HG02678 (cell line): Measurements from ENCODE around the gene DEPDC1.
"Not testable (repeated sequence)": the region's sequence is repeated elsewhere in the genome, so short reads cannot be mapped to it uniquely, and the experiment has no call there.

Source experiments
- ATAC-seq: cut with Tn5 transposase; IDR thresholded peaks from one replicate; pipeline ENCODE4 v1.9.1; 2021; ENCODE audit warnings: mild to moderate bottlenecking, moderate library complexity; ENCODE audit not compliant: unreplicated experiment

The DEPDC1 gene, protein sequence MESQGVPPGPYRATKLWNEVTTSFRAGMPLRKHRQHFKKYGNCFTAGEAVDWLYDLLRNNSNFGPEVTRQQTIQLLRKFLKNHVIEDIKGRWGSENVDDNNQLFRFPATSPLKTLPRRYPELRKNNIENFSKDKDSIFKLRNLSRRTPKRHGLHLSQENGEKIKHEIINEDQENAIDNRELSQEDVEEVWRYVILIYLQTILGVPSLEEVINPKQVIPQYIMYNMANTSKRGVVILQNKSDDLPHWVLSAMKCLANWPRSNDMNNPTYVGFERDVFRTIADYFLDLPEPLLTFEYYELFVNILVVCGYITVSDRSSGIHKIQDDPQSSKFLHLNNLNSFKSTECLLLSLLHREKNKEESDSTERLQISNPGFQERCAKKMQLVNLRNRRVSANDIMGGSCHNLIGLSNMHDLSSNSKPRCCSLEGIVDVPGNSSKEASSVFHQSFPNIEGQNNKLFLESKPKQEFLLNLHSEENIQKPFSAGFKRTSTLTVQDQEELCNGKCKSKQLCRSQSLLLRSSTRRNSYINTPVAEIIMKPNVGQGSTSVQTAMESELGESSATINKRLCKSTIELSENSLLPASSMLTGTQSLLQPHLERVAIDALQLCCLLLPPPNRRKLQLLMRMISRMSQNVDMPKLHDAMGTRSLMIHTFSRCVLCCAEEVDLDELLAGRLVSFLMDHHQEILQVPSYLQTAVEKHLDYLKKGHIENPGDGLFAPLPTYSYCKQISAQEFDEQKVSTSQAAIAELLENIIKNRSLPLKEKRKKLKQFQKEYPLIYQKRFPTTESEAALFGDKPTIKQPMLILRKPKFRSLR

DNA sequence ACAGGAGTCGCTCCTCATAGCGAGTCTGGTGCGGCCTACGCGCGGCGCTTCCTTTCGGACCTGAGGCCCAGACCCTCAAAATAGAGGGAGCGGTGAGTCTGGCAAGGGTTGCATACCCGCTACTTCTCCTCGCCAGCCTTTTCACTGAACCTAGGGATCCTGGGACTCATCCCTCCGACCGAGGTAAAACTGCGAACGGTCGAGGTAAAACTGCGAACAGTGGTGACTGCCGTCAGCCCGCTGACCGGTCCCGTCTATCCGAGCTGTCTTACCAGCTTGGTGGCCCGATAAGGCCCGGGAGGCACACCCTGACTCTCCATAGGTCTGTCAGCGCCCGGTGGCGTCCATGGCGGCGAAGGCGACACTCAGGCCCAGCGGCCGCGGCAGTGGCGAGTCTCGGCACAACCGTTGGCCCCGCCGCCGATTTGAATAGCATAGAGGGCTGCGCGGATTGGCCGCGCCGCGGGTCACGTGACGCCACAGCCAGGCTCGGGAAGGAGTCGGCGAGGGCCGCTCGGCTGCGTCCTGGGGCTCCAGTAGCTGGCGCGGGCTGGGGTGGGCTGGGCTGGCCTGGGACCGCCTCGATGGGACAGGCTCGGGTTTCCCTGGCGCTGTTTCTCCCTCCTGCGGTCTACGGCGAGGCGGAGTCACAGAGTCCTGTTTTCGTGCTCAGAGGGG, at the start of gene DEPDC1:
Gene DEPDC1, minus strand, starts transcription at position 403 of the 678 bp plus-strand sequence. Its CDS starts 83 bp downstream, at position 320.
- ATAC-seq: peak; percentile 96

DNA sequence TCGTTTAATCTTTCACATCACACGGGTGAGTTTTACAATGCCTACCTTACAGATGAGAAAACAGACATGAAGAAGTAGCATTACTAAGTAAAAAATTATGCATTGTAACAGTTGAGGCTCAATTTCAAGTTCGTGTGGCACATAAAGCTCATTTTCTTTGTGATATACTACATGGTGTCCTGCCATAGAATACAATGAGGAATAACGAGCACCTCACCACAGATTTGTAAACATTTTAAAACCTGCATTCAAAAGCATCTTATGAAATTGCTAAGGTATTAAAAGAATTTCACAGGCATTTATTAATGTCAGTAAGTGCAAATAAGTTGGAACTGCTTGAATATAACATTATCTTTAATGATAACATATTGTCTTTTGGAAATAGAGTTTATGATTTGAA, 47.8 kb upstream of the DEPDC1 start:
- ATAC-seq: no peak

- ATAC-seq: no peak
Observed at GRCh38 chr1:68542586-68542985, 45.7 kb upstream of the DEPDC1 start.

- no peak for ATAC-seq
Observed at GRCh38 chr1:68538941-68539340, 42.1 kb upstream of the DEPDC1 start.

GRCh38 chr1:68528243-68528642, 31.4 kb upstream of the DEPDC1 start:
- no peak for ATAC-seq

DNA sequence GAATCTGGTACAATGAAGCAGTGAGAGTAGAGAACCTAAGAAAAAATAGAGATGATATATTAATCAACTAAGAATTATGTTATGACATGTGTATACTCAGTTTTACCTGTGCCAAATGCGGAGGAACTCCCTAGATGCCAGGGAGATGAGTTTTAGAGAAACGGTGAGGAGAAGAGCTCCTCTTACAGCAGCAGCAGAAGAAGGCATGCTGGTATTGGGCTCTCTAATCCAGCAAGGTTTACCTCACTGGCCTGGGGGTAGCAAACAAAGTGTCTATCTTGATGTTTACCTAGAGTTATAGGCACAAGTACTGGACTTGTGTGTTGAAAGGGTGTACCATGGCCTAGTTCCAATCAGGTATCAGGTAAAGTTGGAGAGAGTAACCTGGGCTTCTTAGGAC, 28.9 kb upstream of the DEPDC1 start:
- no peak for ATAC-seq

- ATAC-seq: no peak
Observed at GRCh38 chr1:68521286-68521685, 24.4 kb upstream of the DEPDC1 start.

GRCh38 chr1:68516066-68516465, 19.2 kb upstream of the DEPDC1 start:
- ATAC-seq: no peak

DNA sequence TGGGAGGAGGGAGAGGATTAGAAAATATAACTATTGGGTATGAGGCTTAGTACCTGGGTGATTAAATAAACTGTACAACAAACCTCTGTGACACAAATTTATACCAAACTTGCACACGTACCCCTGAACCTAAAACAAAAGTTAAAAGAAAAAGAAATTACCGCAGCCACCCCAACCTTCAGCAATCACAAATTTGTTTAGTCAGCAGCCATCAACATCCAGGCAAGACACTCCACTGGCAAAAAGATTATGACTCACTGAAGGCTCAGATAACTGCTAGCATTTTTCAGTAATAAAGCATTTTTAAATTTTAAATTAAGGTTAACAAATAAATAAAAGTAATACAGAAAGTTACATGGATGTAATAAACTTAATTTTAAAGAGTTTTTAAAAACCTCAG, 14.4 kb upstream of the DEPDC1 start:
- no peak for ATAC-seq

DNA sequence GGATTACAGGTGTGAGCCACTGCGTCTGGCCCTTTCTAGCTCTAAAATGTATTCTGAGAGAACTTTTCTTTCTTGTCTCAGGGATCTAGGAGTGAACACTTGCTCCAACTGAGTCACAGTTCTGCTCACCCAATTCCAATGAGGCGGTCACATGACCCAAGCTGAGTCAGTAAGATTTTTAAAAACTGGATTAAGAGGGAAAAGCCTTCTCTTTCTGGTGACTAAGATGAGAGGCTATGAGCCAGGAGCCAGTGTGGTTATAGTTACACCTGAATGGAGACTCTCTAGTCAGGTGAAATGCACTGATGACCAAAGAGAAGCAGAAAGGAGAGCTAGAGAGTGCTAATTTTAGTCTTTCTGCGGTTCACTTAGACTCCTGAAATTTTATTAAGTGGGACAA, 9.5 kb upstream of the DEPDC1 start:
- ATAC-seq: no peak

DNA sequence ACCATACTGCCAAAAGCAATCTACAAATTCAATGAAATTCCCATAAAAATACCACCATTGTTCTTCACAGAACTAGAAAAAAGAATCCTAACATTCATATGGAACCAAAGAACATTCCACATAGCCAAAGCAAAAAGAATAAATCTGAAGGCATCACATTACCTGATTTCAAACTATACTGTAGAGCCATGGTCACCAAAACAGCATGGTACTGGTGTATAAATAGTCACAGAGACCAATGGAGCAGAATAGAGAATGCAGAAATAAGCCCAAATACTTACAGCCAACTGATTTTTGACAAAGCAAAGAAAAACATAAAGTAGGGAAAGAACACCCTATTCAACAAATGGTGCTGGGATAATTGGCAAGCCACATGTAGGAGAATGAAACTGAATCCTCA, 6.2 kb upstream of the DEPDC1 start:
- ATAC-seq: no peak

- peak; percentile 18 for ATAC-seq
Observed at GRCh38 chr1:68497358-68497698, 446 bp upstream of the DEPDC1 start.

DNA sequence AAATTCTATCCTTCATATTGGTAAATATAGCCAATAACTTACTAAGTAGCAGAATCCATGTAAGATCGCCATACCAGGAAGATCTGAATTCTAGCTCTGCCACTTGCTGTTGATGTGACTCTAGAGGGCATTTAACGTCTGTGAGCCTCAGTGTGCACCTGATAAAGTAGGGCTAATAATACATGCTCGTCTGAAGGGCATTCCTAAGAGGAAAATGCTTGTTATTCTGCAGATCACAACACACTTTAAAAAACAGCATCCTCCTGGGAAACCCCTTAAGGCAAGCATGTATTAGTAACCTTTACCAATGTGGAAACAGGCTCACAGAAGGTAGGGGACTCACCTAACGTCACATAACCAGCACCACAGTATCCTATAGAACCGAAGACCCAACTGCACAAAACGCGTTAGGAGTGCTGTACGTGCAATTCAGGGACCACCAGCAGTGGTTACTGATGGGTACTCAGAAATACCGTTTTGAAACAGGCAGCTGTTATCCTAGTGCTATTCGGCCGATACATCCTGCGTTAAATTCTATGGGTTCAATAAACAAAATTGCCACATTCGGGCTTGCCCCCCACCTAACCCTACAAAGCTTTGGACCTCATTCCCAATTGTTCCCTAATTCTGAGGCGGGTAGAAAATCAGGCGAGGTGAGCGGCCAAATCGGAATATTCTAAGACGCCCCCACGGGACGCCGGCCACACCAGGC, 758 bp downstream of the DEPDC1 start:
- ATAC-seq: peak; percentile 11

DNA sequence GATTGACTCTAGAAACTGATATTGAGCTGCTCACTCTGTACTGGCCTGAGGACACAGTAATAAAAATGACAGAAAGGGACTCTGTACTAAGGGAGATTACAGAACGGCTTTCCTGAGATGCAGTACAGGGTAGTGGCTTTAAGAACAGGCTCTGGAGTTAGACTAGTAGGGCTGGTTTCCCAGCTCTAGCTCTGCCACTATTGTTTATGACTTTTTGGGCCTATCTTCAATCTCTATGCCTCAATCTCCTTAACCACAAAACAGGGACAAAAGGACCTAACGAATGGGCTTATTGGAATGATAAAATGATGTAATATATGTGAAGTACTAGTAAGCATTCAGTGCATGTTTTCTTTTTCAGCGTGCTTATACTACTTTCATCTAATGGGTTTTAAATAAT, 1.4 kb downstream of the DEPDC1 start:
- ATAC-seq: no peak

GRCh38 chr1:68493193-68493592, 3.7 kb downstream of the DEPDC1 start:
- ATAC-seq: no peak

GRCh38 chr1:68492255-68492654, 4.6 kb downstream of the DEPDC1 start:
- ATAC-seq: not testable (repeated sequence)

DNA sequence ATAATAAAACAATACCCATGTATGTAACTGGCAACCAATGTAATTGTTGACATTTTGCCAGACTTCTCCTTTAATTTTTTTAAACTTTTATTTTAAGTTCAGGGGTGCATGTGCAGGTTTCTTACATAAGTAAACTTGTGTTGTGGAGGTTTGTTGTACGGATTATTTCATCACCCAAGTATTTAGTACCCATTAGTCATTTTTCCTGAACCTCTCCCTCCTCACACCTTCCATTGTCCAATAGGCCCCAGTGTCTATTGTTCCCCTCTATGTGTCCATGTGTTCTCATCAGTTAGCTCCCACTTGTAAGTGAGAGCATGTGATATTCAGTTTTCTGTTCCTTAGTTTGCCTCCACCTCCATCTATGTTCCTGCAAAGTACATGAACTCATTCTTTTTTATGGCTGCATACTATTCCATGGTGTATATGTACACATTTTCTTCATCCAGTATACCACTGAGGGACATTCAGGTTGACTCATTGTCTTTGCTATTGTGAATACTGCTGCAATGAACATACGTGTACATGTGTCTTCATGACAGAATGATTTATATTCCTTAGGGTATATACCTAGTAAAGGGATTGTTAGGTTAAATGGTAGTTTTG, 6.7 kb downstream of the DEPDC1 start:
- no peak for ATAC-seq

DNA sequence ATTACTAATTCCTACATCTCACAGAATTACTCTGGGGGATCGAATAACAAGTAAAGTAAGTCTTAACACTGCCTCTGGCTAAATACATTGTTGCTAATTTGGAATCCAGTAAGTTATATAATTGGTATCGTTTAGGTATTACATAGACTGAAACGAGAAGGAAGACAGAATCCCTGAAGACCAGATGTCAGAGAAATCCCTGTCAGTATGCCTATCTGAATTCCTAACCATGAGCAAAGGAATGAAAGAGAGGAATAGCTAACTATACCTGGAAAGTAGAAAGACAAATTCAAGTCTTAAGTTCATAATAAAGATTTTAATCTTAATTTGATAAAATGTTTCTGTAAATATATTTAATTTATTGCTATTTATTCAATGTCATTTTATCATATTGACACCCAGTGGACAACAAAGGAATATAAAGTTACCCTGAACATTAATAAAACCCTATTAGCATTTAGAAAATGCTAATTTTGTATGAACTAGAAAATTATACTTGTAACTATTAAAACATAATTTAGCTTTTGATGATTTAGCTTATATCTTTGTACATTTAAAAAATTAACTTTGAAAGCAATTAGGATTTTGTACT, 11.4 kb downstream of the DEPDC1 start:
- ATAC-seq: no peak

GRCh38 chr1:68484618-68485017, 12.3 kb downstream of the DEPDC1 start:
- no peak for ATAC-seq

DNA sequence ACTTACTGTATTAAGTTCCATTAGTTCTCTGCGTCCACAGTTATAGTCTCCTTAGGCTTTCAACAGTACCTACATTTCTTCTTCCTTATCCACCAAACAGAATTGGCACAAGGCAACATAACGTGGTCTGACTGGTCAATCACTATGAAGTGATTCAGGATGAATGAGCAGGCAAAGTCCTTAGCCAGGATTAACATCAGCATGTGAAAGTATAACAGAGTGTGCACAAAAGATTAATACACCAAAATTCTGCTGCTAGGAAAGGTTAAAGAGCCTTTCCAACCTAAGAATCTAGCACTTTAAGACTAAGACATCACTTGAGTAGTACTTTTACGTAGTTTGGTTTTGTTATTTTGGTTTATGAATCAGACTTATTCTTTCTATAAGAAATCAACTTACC, 15.8 kb downstream of the DEPDC1 start:
- ATAC-seq: no peak
